NB4 (cell line): ENCODE measurements around the gene GNG7.

Experiments
- DNase-seq: peaks from one replicate; pipeline ENCODE4 v3.0.0; 2010; ENCODE audit warnings: low read depth
- H3K4me3 ChIP-seq: one replicate; pipeline ENCODE4 v1.5.1; 2011; ENCODE audit warnings: mild to moderate bottlenecking, low read depth, low read length, moderate library complexity
- CTCF ChIP-seq: IDR thresholded peaks from one replicate; pipeline ENCODE4 v1.5.1; 2012; ENCODE audit warnings: low read depth, low read length
- MAX ChIP-seq: IDR thresholded peaks from 2 replicates; pipeline ENCODE4 v1.6.1; 2011; ENCODE audit warnings: low read depth, low read length
- MYC ChIP-seq: IDR thresholded peaks from 2 replicates; pipeline ENCODE4 v1.6.1; 2011; ENCODE audit warnings: low read depth, low read length
- POLR2A ChIP-seq: IDR thresholded peaks from 2 replicates; pipeline ENCODE4 v1.6.1; 2011; ENCODE audit warnings: mild to moderate bottlenecking; ENCODE audit not compliant: insufficient read length; ENCODE audit errors: extremely low read depth

Gene GNG7

GRCh38 chr19:2726904-2727639, 24.6 kb upstream of the GNG7 start:
- DNase-seq, result no peak

GRCh38 chr19:2726160-2726855, 23.8 kb upstream of the GNG7 start:
- H3K4me3 ChIP-seq, result no peak overlapping the region
- TF ChIP-seq MAX (no peak), POLR2A (no peak), CTCF (no peak), MYC (no peak)
- DNase-seq, result no peak

More at GRCh38 chr19:2726904-2727639, 24.6 kb upstream of the GNG7 start:
- H3K4me3 ChIP-seq, result no peak overlapping the region
- no peak for TF ChIP-seq MYC
- TF ChIP-seq POLR2A, result no peak
- no peak for TF ChIP-seq MAX
- no peak for TF ChIP-seq CTCF

GRCh38 chr19:2724148-2724557, 21.7 kb upstream of the GNG7 start:
- TF ChIP-seq MAX, result no peak
- H3K4me3 ChIP-seq, result no peak overlapping the region
- no peak for DNase-seq

- H3K4me3 ChIP-seq, result no peak overlapping the region
- TF ChIP-seq POLR2A (no peak), MAX (no peak), MYC (no peak), CTCF (no peak)
- no peak for DNase-seq
Observed at GRCh38 chr19:2723747-2724146, 21.3 kb upstream of the GNG7 start.

- TF ChIP-seq POLR2A (no peak), CTCF (no peak), MYC (no peak), MAX (no peak)
- no peak overlapping the region for H3K4me3 ChIP-seq
- DNase-seq, result no peak
Observed at GRCh38 chr19:2723345-2723715, 20.8 kb upstream of the GNG7 start.
